ENCODE data around the gene RBSN. TPM values are rescaled to one million over a fixed set of nuclear protein-coding genes. Genes with fewer than 3 reads are reported as not detected.

Gene RBSN
- total and polyA plus RNA-seq, 12 donors = 5.7 to 33.9 (median 23.9) TPM

DNA sequence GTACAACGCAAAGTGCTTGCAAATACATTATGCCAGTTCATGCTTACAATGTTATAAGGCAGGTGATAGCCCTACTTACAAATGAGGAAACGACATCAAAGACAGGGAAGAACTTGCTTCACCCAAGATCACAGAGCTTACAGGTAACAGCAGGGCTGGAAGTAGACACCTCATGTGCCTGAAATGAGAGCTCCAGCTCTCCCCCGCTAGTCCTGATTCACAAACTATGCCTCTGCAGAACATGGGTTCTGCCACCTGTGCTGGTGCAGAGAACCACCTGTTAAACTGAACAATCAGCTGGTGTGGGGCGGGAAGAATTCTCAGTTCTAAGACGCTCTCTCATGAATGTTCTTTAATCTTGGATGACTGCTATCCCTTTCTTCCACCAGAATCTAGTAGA, 7.4 kb downstream of the RBSN start:
- H3K4me1 ChIP-seq (replicated peaks in 1 of 2) = no peaks in the 10 kb centered on the region
- DNase-seq = no peak
- peaks cover 0 to 68% of the 10 kb centered on the region in 2 donors for H3K36me3 ChIP-seq (replicated peaks in 1 of 2)
- H3K27me3 ChIP-seq = no peaks in the 10 kb centered on the region
- intact Hi-C loops (cut with DNase I) = no loop called here
- H3K27ac ChIP-seq = no peak overlapping the region
- no peaks in the 10 kb centered on the region for H3K9me3 ChIP-seq (replicated peaks in 1 of 3)
- WGBS, 4 donors = 86 to 98% (median 90%) methylated on average over 5 of the region's 5 CpGs
- no peak overlapping the region for H3K4me3 ChIP-seq
- TF ChIP-seq POLR2A (IDR thresholded peaks at IDR 0.05) = no peak
- TF ChIP-seq, protein P1, sequence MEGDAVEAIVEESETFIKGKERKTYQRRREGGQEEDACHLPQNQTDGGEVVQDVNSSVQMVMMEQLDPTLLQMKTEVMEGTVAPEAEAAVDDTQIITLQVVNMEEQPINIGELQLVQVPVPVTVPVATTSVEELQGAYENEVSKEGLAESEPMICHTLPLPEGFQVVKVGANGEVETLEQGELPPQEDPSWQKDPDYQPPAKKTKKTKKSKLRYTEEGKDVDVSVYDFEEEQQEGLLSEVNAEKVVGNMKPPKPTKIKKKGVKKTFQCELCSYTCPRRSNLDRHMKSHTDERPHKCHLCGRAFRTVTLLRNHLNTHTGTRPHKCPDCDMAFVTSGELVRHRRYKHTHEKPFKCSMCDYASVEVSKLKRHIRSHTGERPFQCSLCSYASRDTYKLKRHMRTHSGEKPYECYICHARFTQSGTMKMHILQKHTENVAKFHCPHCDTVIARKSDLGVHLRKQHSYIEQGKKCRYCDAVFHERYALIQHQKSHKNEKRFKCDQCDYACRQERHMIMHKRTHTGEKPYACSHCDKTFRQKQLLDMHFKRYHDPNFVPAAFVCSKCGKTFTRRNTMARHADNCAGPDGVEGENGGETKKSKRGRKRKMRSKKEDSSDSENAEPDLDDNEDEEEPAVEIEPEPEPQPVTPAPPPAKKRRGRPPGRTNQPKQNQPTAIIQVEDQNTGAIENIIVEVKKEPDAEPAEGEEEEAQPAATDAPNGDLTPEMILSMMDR (IDR thresholded peaks at IDR 0.05) = no peak

DNA sequence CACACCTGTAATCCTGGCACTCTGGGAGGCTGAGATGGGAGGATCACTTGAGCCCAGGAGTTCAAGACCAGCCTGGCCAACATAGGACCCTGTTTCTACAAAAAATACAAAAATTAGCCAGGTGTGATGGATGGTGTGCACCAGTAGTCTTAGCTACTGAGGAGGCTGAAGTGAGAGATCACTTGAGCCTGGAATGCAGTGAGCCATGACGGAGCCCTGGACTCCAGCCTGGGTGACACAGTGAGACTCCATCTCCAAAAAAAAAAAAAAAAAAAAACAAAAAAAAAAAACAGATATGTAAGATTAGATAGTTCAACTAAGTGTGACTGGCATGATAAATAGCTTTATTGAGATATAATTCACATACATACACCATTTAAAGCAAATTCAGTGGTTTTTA, 9.7 kb downstream of the RBSN start:
- WGBS, 4 donors = 85 to 100% (median 95%) methylated on average over 1 of the region's 1 CpG
- H3K27me3 ChIP-seq = no peaks in the 10 kb centered on the region
- no peaks in the 10 kb centered on the region for H3K9me3 ChIP-seq (replicated peaks in 1 of 3)
- H3K27ac ChIP-seq = no peak overlapping the region
- intact Hi-C loops (cut with DNase I) = no loop called here
- peaks cover 0 to 62% of the 10 kb centered on the region in 2 donors for H3K36me3 ChIP-seq (replicated peaks in 1 of 2)
- TF ChIP-seq, protein P1 (IDR thresholded peaks at IDR 0.05) = no peak
- TF ChIP-seq POLR2A (IDR thresholded peaks at IDR 0.05) = no peak
- no peak overlapping the region for H3K4me3 ChIP-seq
- H3K4me1 ChIP-seq (replicated peaks in 1 of 2) = no peaks in the 10 kb centered on the region
- no peak for DNase-seq

DNA sequence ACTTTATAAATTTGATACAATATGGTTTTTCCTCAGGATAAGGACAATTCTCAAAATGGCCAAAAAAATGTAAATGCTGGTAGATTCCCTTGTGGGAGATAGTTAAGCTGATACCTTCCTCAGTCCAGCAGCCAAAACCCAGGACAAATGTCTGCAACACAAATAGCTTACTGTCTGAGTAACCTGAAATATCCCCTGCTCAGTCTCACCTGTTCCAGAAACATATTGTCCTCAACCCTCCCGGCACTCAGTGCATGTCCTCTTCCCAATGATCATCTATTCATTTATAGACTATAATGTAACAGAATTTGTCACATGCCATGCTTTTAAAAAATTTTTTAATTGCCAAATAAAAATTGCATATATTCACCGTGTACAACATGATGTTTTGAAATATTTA, 12.2 kb downstream of the RBSN start:
- H3K4me1 ChIP-seq (replicated peaks in 1 of 2) = peaks cover 0 to 5% of the 10 kb centered on the region in 2 donors
- intact Hi-C loops (cut with DNase I) = no loop called here
- H3K9me3 ChIP-seq (replicated peaks in 1 of 3) = no peaks in the 10 kb centered on the region
- no peak overlapping the region for H3K27ac ChIP-seq
- DNase-seq = no peak
- peaks cover 0 to 70% of the 10 kb centered on the region in 2 donors for H3K36me3 ChIP-seq (replicated peaks in 1 of 2)
- no peaks in the 10 kb centered on the region for H3K27me3 ChIP-seq
- no peak overlapping the region for H3K4me3 ChIP-seq
- TF ChIP-seq, protein P1 (IDR thresholded peaks at IDR 0.05) = no peak
- TF ChIP-seq POLR2A (IDR thresholded peaks at IDR 0.05) = no peak
- WGBS, 4 donors = 84 to 96% (median 94%) methylated on average over 2 of the region's 2 CpGs

- intact Hi-C loops (cut with DNase I) = no loop called here
- H3K9me3 ChIP-seq (replicated peaks in 1 of 3) = no peaks in the 10 kb centered on the region
- 91 to 96% (median 94%) methylated on average over 2 of the region's 2 CpGs for WGBS, 4 donors
- H3K27me3 ChIP-seq = no peaks in the 10 kb centered on the region
- H3K4me1 ChIP-seq (replicated peaks in 1 of 2) = peaks cover 0 to 5% of the 10 kb centered on the region in 2 donors
- no peak for TF ChIP-seq POLR2A (IDR thresholded peaks at IDR 0.05)
- TF ChIP-seq, protein P1 (IDR thresholded peaks at IDR 0.05) = no peak
- no peak for DNase-seq
- no peak overlapping the region for H3K27ac ChIP-seq
- H3K36me3 ChIP-seq (replicated peaks in 1 of 2) = peaks cover 0 to 70% of the 10 kb centered on the region in 2 donors
- no peak overlapping the region for H3K4me3 ChIP-seq
Measured at GRCh38 chr3:15086263-15086662, 12.7 kb downstream of the RBSN start.

All from adrenal gland (tissue), 12 donors.